Heart left ventricle (tissue), 16 donors: ENCODE data around the gene TERT. TPM values are rescaled to one million over a fixed set of nuclear protein-coding genes. Genes with fewer than 3 reads are reported as not detected.

Source experiments
- ATAC-seq, 4 donors: fragments of 200-7000 bp; cut with Tn5 transposase; one replicate each; pipeline ENCODE4 v1.9.1; 2020 to 2022; ENCODE audit warnings: moderate library complexity in 4 of 4, mild to moderate bottlenecking in 3 of 4, moderate number of reproducible peaks in 1 of 4
- DNase-seq, 5 donors: peaks; one replicate each; pipeline ENCODE4 v3.0.0-alpha.2; 2020
- H3K27ac ChIP-seq, 12 donors: fragments of 200-600 bp; sonication (generic) in 4 of 12; one replicate each; pipeline versions ENCODE4 v1.5.0 to v1.8.0; 2016 to 2022; ENCODE audit warnings: mild to moderate bottlenecking in 2 of 12
- H3K27me3 ChIP-seq, 9 donors: fragments of 200-600 bp; sonication (generic) in 2 of 9; one replicate each; pipeline versions ENCODE4 v1.5.1 to v1.8.0; 2016 to 2022; ENCODE audit warnings: mild to moderate bottlenecking in 3 of 9
- H3K36me3 ChIP-seq, 9 donors: fragments of 200-600 bp; sonication (generic) in 2 of 9; one replicate each; pipeline versions ENCODE4 v1.5.0 to v1.8.0; 2018 to 2022; ENCODE audit warnings: mild to moderate bottlenecking in 2 of 9
- H3K4me1 ChIP-seq, 12 donors: fragments of 200-600 bp; sonication (generic) in 4 of 12; one replicate each; pipeline versions ENCODE4 v1.5.0 to v1.8.0; 2016 to 2022; ENCODE audit warnings: mild to moderate bottlenecking in 3 of 12
- H3K4me3 ChIP-seq, 12 donors: fragments of 200-600 bp; sonication (generic) in 4 of 12; one replicate each; pipeline versions ENCODE4 v1.5.0 to v1.8.0; 2017 to 2022; ENCODE audit warnings: mild to moderate bottlenecking in 9 of 12, moderate library complexity in 4 of 12
- H3K9me3 ChIP-seq, 12 donors: fragments of 200-600 bp; sonication (generic) in 4 of 12; one replicate each; pipeline versions ENCODE4 v1.5.0 to v1.8.0; 2016 to 2022; ENCODE audit warnings: mild to moderate bottlenecking in 1 of 12
- POLR2A ChIP-seq, 2 donors: fragments of 450-650 bp; IDR thresholded peaks; one replicate each; pipeline ENCODE4 v1.6.1; 2017; ENCODE audit warnings: antibody characterized with exemption in 2 of 2, mild to moderate bottlenecking in 2 of 2, moderate library complexity in 2 of 2
- WGBS, 4 donors: extraction: QIAGEN DNeasy Blood & Tissue Kit in 2 of 4; methylation state at CpG; one replicate each; pipeline versions ENCODE4 v1.1.5 to v1.1.7; 2013 to 2018; 5-methylcytosine and 5-hydroxymethylcytosine counted together
- intact Hi-C, 10 donors: fragments of 100-400 bp; cut with DNase I; formaldehyde crosslinking; loops; one replicate each; pipeline versions ENCODE4 v1.11.1 to v1.14.2; 2022
- polyA plus RNA-seq, 2 donors: library from polyadenylated mRNA; stranded (reverse); fragments of 200-250 nt; gene quantifications; one replicate each; pipeline ENCODE4 v1.2.3, GENCODE V29; 2013
- total RNA-seq, 9 donors: library from RNA; depleted of rRNA in 2 of 9; stranded (reverse); fragments of >200 nt in 2 of 9; fragmentation: NEBNext Ultra II Directional in 3 of 9; extraction: Animal tissue kit (Norgen Biotek cat#: 25700) in 3 of 9; gene quantifications; one replicate each; pipeline versions ENCODE4 v1.1.0 to v1.2.4, GENCODE V29; 2016 to 2023
- TF ChIP-seq, protein P1 (sequence below), 12 donors: fragments of 200-600 bp; sonication (generic) in 4 of 12; IDR thresholded peaks; one replicate each; pipeline versions ENCODE4 v1.5.0 to v1.8.0; 2018 to 2022; ENCODE audit warnings: antibody characterized with exemption in 12 of 12, mild to moderate bottlenecking in 5 of 12
- donor health status: ischemic (EF 13 %, LVEDD 7.1; RV severe dilation, severe dysfunction).
- donor health status: healthy with polysubstance abuse.
- donor health status: DM: no; HTN: yes; CAD: no.
- donor health status: DM: no; HTN: no; CAD: no.
- donor health status: ischemic (EF 25% LVEDD 6.9; RV normal size, moderate dysfunction).
- donor health status: ischemic (EF 25% LVEDD 5.7; RV mildly dilated, moderate dysfunction).
- donor health status: healthy.
- donor health status: DM: yes; HTN: yes; CAD: no.
- donor health status: ischemic (EF 35%, LVEDD 5.7; RV mildly dilated, moderate dysfunction).
- donor health status: nonischemic (EF 11% LVEDD 7.7; RV severe dilation, severe dysfunction).
- donor health status: DM: yes; HTN: yes; CAD: no.
- donor health status: PGD.
- donor health status: ischemic (EF 29% LVEDD 5.4; RV normal size, mild dysfunction).
- donor health status: nonischemic (EF 23%, LVEDD 6.1; RV moderate dilation, normal function).

TERT gene
- total and polyA plus RNA-seq, 11 donors: not detected

- no peak overlapping the region for H3K27ac ChIP-seq
- peaks cover 0 to 43% (median 6%) of the 10 kb centered on the region in 9 donors for H3K27me3 ChIP-seq
- no peak overlapping the region for H3K4me3 ChIP-seq
- H3K9me3 ChIP-seq: no peaks in the 10 kb centered on the region
- H3K4me1 ChIP-seq: no peaks in the 10 kb centered on the region
- 69 to 78% (median 74%) methylated on average over 11 of the region's 11 CpGs for WGBS, 4 donors
- TF ChIP-seq POLR2A (IDR thresholded peaks at IDR 0.05): no peak
- TF ChIP-seq, protein P1, sequence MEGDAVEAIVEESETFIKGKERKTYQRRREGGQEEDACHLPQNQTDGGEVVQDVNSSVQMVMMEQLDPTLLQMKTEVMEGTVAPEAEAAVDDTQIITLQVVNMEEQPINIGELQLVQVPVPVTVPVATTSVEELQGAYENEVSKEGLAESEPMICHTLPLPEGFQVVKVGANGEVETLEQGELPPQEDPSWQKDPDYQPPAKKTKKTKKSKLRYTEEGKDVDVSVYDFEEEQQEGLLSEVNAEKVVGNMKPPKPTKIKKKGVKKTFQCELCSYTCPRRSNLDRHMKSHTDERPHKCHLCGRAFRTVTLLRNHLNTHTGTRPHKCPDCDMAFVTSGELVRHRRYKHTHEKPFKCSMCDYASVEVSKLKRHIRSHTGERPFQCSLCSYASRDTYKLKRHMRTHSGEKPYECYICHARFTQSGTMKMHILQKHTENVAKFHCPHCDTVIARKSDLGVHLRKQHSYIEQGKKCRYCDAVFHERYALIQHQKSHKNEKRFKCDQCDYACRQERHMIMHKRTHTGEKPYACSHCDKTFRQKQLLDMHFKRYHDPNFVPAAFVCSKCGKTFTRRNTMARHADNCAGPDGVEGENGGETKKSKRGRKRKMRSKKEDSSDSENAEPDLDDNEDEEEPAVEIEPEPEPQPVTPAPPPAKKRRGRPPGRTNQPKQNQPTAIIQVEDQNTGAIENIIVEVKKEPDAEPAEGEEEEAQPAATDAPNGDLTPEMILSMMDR (IDR thresholded peaks at IDR 0.05): no peak
- H3K36me3 ChIP-seq: no peaks in the 10 kb centered on the region
- DNase-seq (peak in 2 of 5 donors; percentile 12 to 28), ATAC-seq (no peak)
- intact Hi-C loops: no loop called here
These were observed 89.3 kb downstream of the TERT start for GRCh38 chr5:1205255-1206180.

DNA sequence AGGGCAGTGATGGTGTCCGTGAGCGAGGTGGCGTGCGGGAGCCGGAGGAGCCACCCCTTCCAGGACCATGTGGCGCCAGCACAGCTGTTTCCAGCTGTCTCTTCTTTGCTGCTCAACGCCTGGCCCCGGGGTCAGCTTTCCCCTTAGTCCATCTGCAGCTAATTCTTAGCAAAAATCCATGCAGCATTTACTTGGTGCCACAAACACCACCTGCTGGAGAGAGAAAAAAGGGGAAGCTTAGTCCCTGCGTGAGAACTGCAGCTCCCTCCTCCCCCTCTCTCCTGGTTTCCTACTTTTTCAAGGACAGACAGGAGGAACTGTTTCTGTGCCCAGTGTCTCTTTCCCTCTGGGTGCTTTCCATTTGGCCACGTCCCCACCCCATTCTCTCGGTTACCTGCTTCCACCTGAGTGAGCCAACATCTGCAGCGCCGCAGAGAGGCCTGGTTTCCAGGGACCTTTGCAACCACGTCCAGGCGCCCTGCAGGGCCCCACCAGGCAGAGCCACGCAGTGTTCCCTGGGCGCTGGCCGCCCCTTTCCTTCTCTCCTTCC, 90.1 kb downstream of the TERT start:
- DNase-seq (peak in 2 of 5 donors; percentile 28 to 35), ATAC-seq (peak in 2 of 4 donors; percentile 19 to 57)
- H3K9me3 ChIP-seq: no peaks in the 10 kb centered on the region
- no peak overlapping the region for H3K4me3 ChIP-seq
- intact Hi-C loops: no loop called here
- peaks cover 0 to 50% (median 8%) of the 10 kb centered on the region in 9 donors for H3K27me3 ChIP-seq
- TF ChIP-seq, protein P1 (IDR thresholded peaks at IDR 0.05): peak in 2 of 12 donors; percentile 7 to 22
- TF ChIP-seq POLR2A (IDR thresholded peaks at IDR 0.05): no peak
- 21 to 40% (median 30%) methylated on average over 18 of the region's 18 CpGs for WGBS, 4 donors
- no peaks in the 10 kb centered on the region for H3K36me3 ChIP-seq
- H3K27ac ChIP-seq: no peak overlapping the region
- no peaks in the 10 kb centered on the region for H3K4me1 ChIP-seq

DNA sequence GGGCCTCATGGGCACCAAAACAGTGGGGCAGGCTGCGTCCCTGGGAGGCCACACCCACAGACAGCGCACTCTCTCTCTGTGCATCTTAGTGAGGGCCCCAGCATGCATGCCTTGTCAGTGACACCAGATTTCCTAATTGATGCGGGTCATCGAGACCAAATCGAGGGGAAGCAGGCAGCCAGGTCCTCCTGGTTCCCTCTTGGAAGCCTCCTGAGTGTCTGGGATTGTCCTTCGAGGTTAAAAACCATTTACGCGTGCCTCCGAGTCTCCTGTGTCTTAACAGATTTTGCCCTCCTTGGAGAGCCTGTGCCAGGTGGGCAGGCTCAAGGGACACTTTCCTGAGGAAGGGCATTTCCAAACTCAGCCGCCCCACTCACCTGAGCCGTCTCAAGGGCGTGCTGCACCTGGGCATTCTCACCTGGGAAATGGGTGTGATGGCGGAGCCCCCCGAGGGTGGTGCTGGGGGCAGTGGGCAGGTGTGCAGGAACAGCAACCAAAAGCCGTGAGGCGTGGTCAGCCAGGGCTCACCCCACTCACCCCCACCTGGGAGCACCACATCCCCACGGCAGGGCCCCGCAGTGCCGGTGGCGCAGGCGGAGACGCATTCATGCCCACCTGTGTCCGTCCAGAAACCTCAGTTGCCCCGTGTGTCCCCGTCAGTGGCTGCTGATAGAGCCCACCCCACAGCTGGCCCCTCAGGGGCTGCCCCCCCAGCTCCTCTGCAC, 90.7 kb downstream of the TERT start:
- Histone ChIP-seq H3K27me3 (peaks cover 0 to 54% (median 9%) of the 10 kb centered on the region in 9 donors), H3K4me1 (no peaks in the 10 kb centered on the region), H3K27ac (no peak overlapping the region), H3K9me3 (no peaks in the 10 kb centered on the region), H3K36me3 (no peaks in the 10 kb centered on the region), H3K4me3 (no peak overlapping the region)
- no peak for TF ChIP-seq POLR2A (IDR thresholded peaks at IDR 0.05)
- TF ChIP-seq, protein P1 (IDR thresholded peaks at IDR 0.05): no peak
- ATAC-seq: no peak
- peak in 2 of 5 donors; percentile 13 to 59 for DNase-seq
- WGBS, 4 donors: 68 to 79% (median 75%) methylated on average over 15 to 25 of the region's 25 CpGs
- intact Hi-C loops: no loop called here
